Fibroblast of lung (primary cell): ENCODE data around the gene NFAM1.

Experiments used
- EZH2 ChIP-seq: IDR thresholded peaks from 2 replicates; pipeline ENCODE4 v1.5.1; 2012; ENCODE audit warnings: low read length, control low read depth, mild to moderate bottlenecking; ENCODE audit errors: missing control alignments
- TF ChIP-seq, protein P1 (sequence below), 2 donors: IDR thresholded peaks in 1 of 2; conservative IDR thresholded peaks in 1 of 2; 1 replicate in 1 of 2; 2 replicates in 1 of 2; pipeline ENCODE4 v1.5.1; 2011 to 2012; ENCODE audit warnings: low read length in 2 of 2, control low read depth in 1 of 2, inconsistent platforms in 1 of 2, low read depth in 1 of 2, mild to moderate bottlenecking in 1 of 2

GRCh38 chr22:42428760-42429159, 3.4 kb downstream of the NFAM1 start:
- TF ChIP-seq, protein P1, sequence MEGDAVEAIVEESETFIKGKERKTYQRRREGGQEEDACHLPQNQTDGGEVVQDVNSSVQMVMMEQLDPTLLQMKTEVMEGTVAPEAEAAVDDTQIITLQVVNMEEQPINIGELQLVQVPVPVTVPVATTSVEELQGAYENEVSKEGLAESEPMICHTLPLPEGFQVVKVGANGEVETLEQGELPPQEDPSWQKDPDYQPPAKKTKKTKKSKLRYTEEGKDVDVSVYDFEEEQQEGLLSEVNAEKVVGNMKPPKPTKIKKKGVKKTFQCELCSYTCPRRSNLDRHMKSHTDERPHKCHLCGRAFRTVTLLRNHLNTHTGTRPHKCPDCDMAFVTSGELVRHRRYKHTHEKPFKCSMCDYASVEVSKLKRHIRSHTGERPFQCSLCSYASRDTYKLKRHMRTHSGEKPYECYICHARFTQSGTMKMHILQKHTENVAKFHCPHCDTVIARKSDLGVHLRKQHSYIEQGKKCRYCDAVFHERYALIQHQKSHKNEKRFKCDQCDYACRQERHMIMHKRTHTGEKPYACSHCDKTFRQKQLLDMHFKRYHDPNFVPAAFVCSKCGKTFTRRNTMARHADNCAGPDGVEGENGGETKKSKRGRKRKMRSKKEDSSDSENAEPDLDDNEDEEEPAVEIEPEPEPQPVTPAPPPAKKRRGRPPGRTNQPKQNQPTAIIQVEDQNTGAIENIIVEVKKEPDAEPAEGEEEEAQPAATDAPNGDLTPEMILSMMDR (conservative IDR thresholded peaks at IDR 0.05 in 1 of 2, IDR thresholded peaks at IDR 0.05 in 1 of 2; ENCODE audit: low read depth in 1 of 2, low read length in 2 of 2): no peak
- TF ChIP-seq EZH2: no peak
